HEK293 (cell line): ENCODE data around the gene LIN37.

ENCODE experiments used
- CTCF ChIP-seq: fragments of 450-650 bp; formaldehyde crosslinking; IDR thresholded peaks from 2 replicates; pipeline ENCODE4 v1.5.1; 2016; ENCODE audit warnings: missing biosample characterization, missing genetic modification characterization
- IKZF3 ChIP-seq: fragments of 450-650 bp; IDR thresholded peaks from 2 replicates; pipeline ENCODE4 v1.5.0; 2018; ENCODE audit warnings: missing biosample characterization, mild to moderate bottlenecking, missing genetic modification characterization, moderate library complexity
- KLF16 ChIP-seq: fragments of 450-650 bp; formaldehyde crosslinking; IDR thresholded peaks from 2 replicates; pipeline ENCODE4 v1.5.1; 2017; ENCODE audit warnings: missing biosample characterization, missing genetic modification characterization
- KLF17 ChIP-seq: fragments of 450-650 bp; formaldehyde crosslinking; IDR thresholded peaks from 2 replicates; pipeline ENCODE4 v1.5.1; 2016; ENCODE audit warnings: missing biosample characterization, missing genetic modification characterization
- KLF7 ChIP-seq: fragments of 450-650 bp; formaldehyde crosslinking; IDR thresholded peaks from 2 replicates; pipeline ENCODE4 v1.5.1; 2016; ENCODE audit warnings: missing biosample characterization, missing genetic modification characterization, borderline replicate concordance
- KLF9 ChIP-seq: fragments of 450-650 bp; formaldehyde crosslinking; IDR thresholded peaks from 2 replicates; pipeline ENCODE4 v1.5.1; 2016; ENCODE audit warnings: missing biosample characterization, missing genetic modification characterization, low read depth
- PRDM1 ChIP-seq: fragments of 450-650 bp; formaldehyde crosslinking; IDR thresholded peaks from 2 replicates; pipeline ENCODE4; 2016; ENCODE audit warnings: missing biosample characterization, missing genetic modification characterization
- PRDM10 ChIP-seq: fragments of 450-650 bp; formaldehyde crosslinking; IDR thresholded peaks from 2 replicates; pipeline ENCODE4 v1.5.1; 2016; ENCODE audit warnings: missing biosample characterization, missing genetic modification characterization
- PRDM4 ChIP-seq: fragments of 450-650 bp; formaldehyde crosslinking; IDR thresholded peaks from 2 replicates; pipeline ENCODE4 v1.5.1; 2017; ENCODE audit warnings: missing biosample characterization, missing genetic modification characterization
- ZBTB21 ChIP-seq: fragments of 450-650 bp; formaldehyde crosslinking; IDR thresholded peaks from 2 replicates; pipeline ENCODE4 v1.5.1; 2017; ENCODE audit warnings: missing biosample characterization, missing genetic modification characterization
- ZEB2 ChIP-seq: fragments of 450-650 bp; formaldehyde crosslinking; IDR thresholded peaks from 2 replicates; pipeline ENCODE4 v1.5.1; 2016; ENCODE audit warnings: missing biosample characterization, missing genetic modification characterization
- ZIC2 ChIP-seq: fragments of 450-650 bp; formaldehyde crosslinking; IDR thresholded peaks from 2 replicates; pipeline ENCODE4 v1.5.1; 2016; ENCODE audit warnings: missing biosample characterization, missing genetic modification characterization
- ZNF184 ChIP-seq: fragments of 450-650 bp; IDR thresholded peaks from 2 replicates; pipeline ENCODE4 v1.5.1; 2018; ENCODE audit warnings: missing biosample characterization, mild to moderate bottlenecking, missing genetic modification characterization
- ZNF292 ChIP-seq: fragments of 450-650 bp; formaldehyde crosslinking; IDR thresholded peaks from 2 replicates; pipeline ENCODE4 v1.5.1; 2016; ENCODE audit warnings: low read depth, missing biosample characterization, missing genetic modification characterization, borderline replicate concordance
- ZNF394 ChIP-seq: fragments of 450-650 bp; formaldehyde crosslinking; IDR thresholded peaks from 2 replicates; pipeline ENCODE4 v1.5.1; 2016; ENCODE audit warnings: missing biosample characterization, missing genetic modification characterization, mild to moderate bottlenecking, moderate library complexity, borderline replicate concordance
- ZNF404 ChIP-seq: fragments of 450-650 bp; formaldehyde crosslinking; IDR thresholded peaks from 2 replicates; pipeline ENCODE4 v1.5.1; 2017; ENCODE audit warnings: missing biosample characterization, missing genetic modification characterization
- ZNF449 ChIP-seq: fragments of 450-650 bp; formaldehyde crosslinking; IDR thresholded peaks from 2 replicates; pipeline ENCODE4 v1.5.1; 2017; ENCODE audit warnings: missing biosample characterization, mild to moderate bottlenecking, missing genetic modification characterization, moderate library complexity
- ZNF473 ChIP-seq: fragments of 450-650 bp; formaldehyde crosslinking; IDR thresholded peaks from 2 replicates; pipeline ENCODE4 v1.5.1; 2017; ENCODE audit warnings: missing biosample characterization, missing genetic modification characterization
- ZNF501 ChIP-seq: fragments of 450-650 bp; formaldehyde crosslinking; IDR thresholded peaks from 2 replicates; pipeline ENCODE4 v1.5.1; 2016; ENCODE audit warnings: missing biosample characterization, missing genetic modification characterization
- ZNF529 ChIP-seq: fragments of 450-650 bp; formaldehyde crosslinking; IDR thresholded peaks from 2 replicates; pipeline ENCODE4 v1.5.1; 2017; ENCODE audit warnings: missing genetic modification characterization, missing biosample characterization; ENCODE audit not compliant: insufficient replicate concordance
- ZNF645 ChIP-seq: fragments of 450-650 bp; formaldehyde crosslinking; IDR thresholded peaks from 2 replicates; pipeline ENCODE4; 2016; ENCODE audit warnings: missing biosample characterization, missing genetic modification characterization
- ZNF692 ChIP-seq: fragments of 450-650 bp; formaldehyde crosslinking; IDR thresholded peaks from 2 replicates; pipeline ENCODE4 v1.5.1; 2016; ENCODE audit warnings: missing biosample characterization, missing genetic modification characterization
- ZNF777 ChIP-seq: fragments of 450-650 bp; formaldehyde crosslinking; IDR thresholded peaks from 2 replicates; pipeline ENCODE4 v1.5.1; 2017; ENCODE audit warnings: missing biosample characterization, missing genetic modification characterization, borderline replicate concordance

The LIN37 gene

GRCh38 chr19:35740423-35741202, 7.8 kb upstream of the LIN37 start (continued):
- TF ChIP-seq PRDM10 (tag by site-specific recombination) (peak; percentile 95), ZNF501 (tag by site-specific recombination) (peak; percentile 93; the same call in 1 of the 2 replicates), ZNF777 (no peak; the same call in 1 of the 2 replicates), KLF9 (tag by site-specific recombination) (peak; percentile 95), CTCF (tag by site-specific recombination) (peak; percentile 99; the same call in 1 of the 2 replicates), ZNF292 (tag by site-specific recombination) (no peak), PRDM4 (peak; percentile 45; the same call in 1 of the 2 replicates), PRDM1 (tag by site-specific recombination) (peak; percentile 77), ZNF529 (no peak), KLF17 (peak; percentile 43; the same call in 1 of the 2 replicates), ZNF404 (tag by site-specific recombination) (no peak), IKZF3 (peak; percentile 89), KLF16 (tag by site-specific recombination) (no peak; the same call in none of the 2 replicates), ZNF184 (no peak), ZIC2 (tag by site-specific recombination) (peak; percentile 5; the same call in 1 of the 2 replicates), KLF7 (peak; percentile 18), ZBTB21 (0 out of 2 replicates have a peak, but pooled peaks have one; percentile 42), ZEB2 (tag by site-specific recombination) (peak; percentile 97), ZNF449 (tag by site-specific recombination) (peak; percentile 57; the same call in 1 of the 2 replicates), ZNF645 (tag by site-specific recombination) (no peak), ZNF394 (tag by site-specific recombination) (peak; percentile 84), ZNF473 (tag by site-specific recombination) (no peak), ZNF692 (tag by site-specific recombination) (peak; percentile 77; the same call in 1 of the 2 replicates)
